Mesenteric fat pad (tissue), 1 donor: ENCODE measurements around the gene TAF6L. TPM values are rescaled to one million over a fixed set of nuclear protein-coding genes. Genes with fewer than 3 reads are reported as not detected.
"Not testable (repeated sequence)": the region's sequence is repeated elsewhere in the genome, so short reads cannot be mapped to it uniquely, and the experiment has no call there.

Experiments used
- DNase-seq: peaks from one replicate; pipeline ENCODE4 v3.0.0-alpha.2; 2020; ENCODE audit warnings: low spot score
- microRNA-seq: library from miRNA; unstranded; fragments of <30 nt; microRNA quantifications from one replicate; pipeline ENCODE4 v1.2.0, GENCODE V29; 2020; ENCODE audit warnings: borderline number of aligned reads
- total RNA-seq: library from RNA; stranded (reverse); fragmentation: NEBNext Ultra II Directional; extraction: Animal tissue kit (Norgen Biotek cat#: 25700); gene quantifications from one replicate; pipeline ENCODE4 v1.2.1, GENCODE V29; 2021
- donor health status: DM: yes; HTN: yes; CAD: no.

TAF6L gene
- total RNA-seq, 1 donor from 2014 or later: 22.3 TPM

GRCh38 chr11:62805076-62805892 is 34.1 kb downstream of the TAF6L start, which contains the start of gene NXF1:
TSS of gene NXF1 (minus strand) at chr11:62805440. CDS start at chr11:62805356, 84 bp downstream.
- peak; percentile 99 for DNase-seq

GRCh38 chr11:62805961-62806441 is 34.8 kb downstream of the TAF6L start:
- no peak for DNase-seq

GRCh38 chr11:62806611-62807121 is 35.5 kb downstream of the TAF6L start:
- no peak for DNase-seq

GRCh38 chr11:62810748-62811147 is 39.6 kb downstream of the TAF6L start:
- DNase-seq: no peak

- DNase-seq: no peak
Measured at GRCh38 chr11:62811659-62812058, 40.5 kb downstream of the TAF6L start.

GRCh38 chr11:62816557-62816956 is 45.4 kb downstream of the TAF6L start:
- DNase-seq: no peak

- DNase-seq: no peak
Measured at GRCh38 chr11:62817129-62817528, 45.9 kb downstream of the TAF6L start.

GRCh38 chr11:62823677-62824076 is 52.5 kb downstream of the TAF6L start:
- no peak for DNase-seq

- DNase-seq: not testable (repeated sequence)
Measured at GRCh38 chr11:62828130-62828529, 56.9 kb downstream of the TAF6L start.

- no peak for DNase-seq
Measured at GRCh38 chr11:62830904-62831519, 59.8 kb downstream of the TAF6L start.

- DNase-seq: peak; percentile 100
Measured at GRCh38 chr11:62831520-62832335, 60.5 kb downstream of the TAF6L start, which contains the start of gene STX5. TSS of gene STX5 (minus strand) at chr11:62832051. CDS start at chr11:62831243, 808 bp downstream.

- no peak for DNase-seq
Measured at GRCh38 chr11:62832336-62833234, 61.4 kb downstream of the TAF6L start, which contains the start of gene TEX54. TSS of gene TEX54 (minus strand) at chr11:62832841.

- DNase-seq: no peak
Measured at GRCh38 chr11:62835336-62835735, 64.1 kb downstream of the TAF6L start.

Small RNA genes lying within 50 kb of the gene (microRNA-seq; reads per million reads assigned to microRNA genes)
- gene MIR6514 (not detected), gene MIR6748 (not detected)

Other genes starting within 250 kb of the TAF6L start
- 1,254 TPM for gene AHNAK, start 224.6 kb upstream of the TAF6L start, total RNA-seq
- 865 TPM for gene EEF1G, start 197.5 kb upstream of the TAF6L start, total RNA-seq
- gene TUT1, start 179.9 kb upstream of the TAF6L start, total RNA-seq: 13.4 TPM
- 103 TPM for gene MTA2, start 169.5 kb upstream of the TAF6L start, total RNA-seq
- 116 TPM for gene EML3, start 158.6 kb upstream of the TAF6L start, total RNA-seq
- 6.7 TPM for gene ROM1, start 158.1 kb upstream of the TAF6L start, total RNA-seq
- gene B3GAT3, start 149.4 kb upstream of the TAF6L start, total RNA-seq: 42.0 TPM
- gene GANAB, start 124.8 kb upstream of the TAF6L start, total RNA-seq: 286 TPM
- 19.0 TPM for gene INTS5, start 118.1 kb upstream of the TAF6L start, total RNA-seq
- 36.9 TPM for gene C11orf98, start 106.2 kb upstream of the TAF6L start, total RNA-seq
- gene CSKMT, start 106.1 kb upstream of the TAF6L start, total RNA-seq: 13.8 TPM
- 7.4 TPM for gene UQCC3, start 99.7 kb upstream of the TAF6L start, total RNA-seq
- 4.6 TPM for gene LBHD1, start 99.1 kb upstream of the TAF6L start, total RNA-seq
- gene UBXN1, start 92.3 kb upstream of the TAF6L start, total RNA-seq: 108 TPM
- gene LRRN4CL, start 81.9 kb upstream of the TAF6L start, total RNA-seq: 88.9 TPM
- 41.9 TPM for gene BSCL2, start 64.0 kb upstream of the TAF6L start, total RNA-seq
- gene GNG3, start 63.7 kb upstream of the TAF6L start, total RNA-seq: not detected
- gene HNRNPUL2, start 43.9 kb upstream of the TAF6L start, total RNA-seq: 37.7 TPM
- 23.0 TPM for gene TTC9C, start 42.9 kb upstream of the TAF6L start, total RNA-seq
- 6.1 TPM for gene ZBTB3, start 17.2 kb upstream of the TAF6L start, total RNA-seq
- 44.7 TPM for gene POLR2G, start 9.8 kb upstream of the TAF6L start, total RNA-seq
- 30.6 TPM for gene TMEM179B, start 16.0 kb downstream of the TAF6L start, total RNA-seq
- 14.7 TPM for gene TMEM223, start 20.6 kb downstream of the TAF6L start, total RNA-seq
- 77.6 TPM for gene NXF1, start 34.0 kb downstream of the TAF6L start, total RNA-seq
- gene STX5, start 60.7 kb downstream of the TAF6L start, total RNA-seq: 41.8 TPM
- gene TEX54, start 61.4 kb downstream of the TAF6L start, total RNA-seq: not detected
- 50.9 TPM for gene WDR74, start 68.2 kb downstream of the TAF6L start, total RNA-seq
- gene SLC3A2, start 109.5 kb downstream of the TAF6L start, total RNA-seq: 202 TPM
- not detected for gene CHRM1, start 150.0 kb downstream of the TAF6L start, total RNA-seq
- not detected for gene SLC22A6, start 213.6 kb downstream of the TAF6L start, total RNA-seq
- gene SLC22A8, start 244.4 kb downstream of the TAF6L start, total RNA-seq: not detected